HepG2 (cell line): ENCODE data around the gene MRFAP1L1. TPM values are rescaled to one million over a fixed set of nuclear protein-coding genes. Genes with fewer than 3 reads are reported as not detected.

Experiments used
- ARNT2 ChIP-seq: sonication (generic); formaldehyde crosslinking; IDR thresholded peaks from 2 replicates; pipeline ENCODE4 v1.8.0; 2022; ENCODE audit warnings: mild to moderate bottlenecking, low read depth, missing genetic modification reagents, moderate library complexity
- EEA1 ChIP-seq: sonication (generic); formaldehyde crosslinking; IDR thresholded peaks from 2 replicates; pipeline ENCODE4 v1.5.1; 2020; ENCODE audit warnings: mild to moderate bottlenecking, missing genetic modification reagents, borderline replicate concordance
- ELF1 ChIP-seq: sonication (generic); formaldehyde crosslinking; IDR thresholded peaks from 2 replicates; pipeline ENCODE4 v1.4.0; 2020; ENCODE audit warnings: missing genetic modification reagents
- FOXP4 ChIP-seq: sonication (generic); formaldehyde crosslinking; IDR thresholded peaks from 2 replicates; pipeline ENCODE4 v1.4.0; 2020; ENCODE audit warnings: missing genetic modification reagents
- GABPB1 ChIP-seq: IDR thresholded peaks from 2 replicates; pipeline ENCODE4 v1.6.1; 2016; ENCODE audit warnings: mild to moderate bottlenecking, missing genetic modification reagents, moderate library complexity, missing compliant biosample characterization
- HDAC2 ChIP-seq: sonication (generic); formaldehyde crosslinking; IDR thresholded peaks from 2 replicates; pipeline ENCODE4 v1.4.0; 2020; ENCODE audit warnings: missing genetic modification reagents
- HNRNPLL ChIP-seq: fragments of 200-400 bp; formaldehyde crosslinking; IDR thresholded peaks from 2 replicates; pipeline ENCODE4 v1.6.1; 2017; ENCODE audit warnings: mild to moderate bottlenecking, low read depth, low read length; ENCODE audit not compliant: poor library complexity, severe bottlenecking
- KMT2B ChIP-seq: IDR thresholded peaks from 2 replicates; pipeline ENCODE4 v1.6.1; 2016; ENCODE audit warnings: missing genetic modification reagents, missing compliant biosample characterization
- NFAT5 ChIP-seq: sonication (generic); formaldehyde crosslinking; IDR thresholded peaks from 2 replicates; pipeline ENCODE4 v1.4.0; 2020; ENCODE audit warnings: missing genetic modification reagents
- NONO ChIP-seq, 2 experiments: fragments of 450-650 bp in 1 of 2; sonication (generic) in 1 of 2; formaldehyde crosslinking in 1 of 2; IDR thresholded peaks in 1 of 2; conservative IDR thresholded peaks in 1 of 2; 2 replicates each; pipeline versions ENCODE4 v1.6.1 to v1.8.0; 2017 to 2022; ENCODE audit warnings: mild to moderate bottlenecking in 1 of 2, missing genetic modification reagents in 1 of 2, moderate library complexity in 1 of 2
- SMAD3 ChIP-seq: sonication (generic); formaldehyde crosslinking; IDR thresholded peaks from 2 replicates; pipeline ENCODE4 v1.4.0; 2020; ENCODE audit warnings: missing genetic modification reagents
- SMC3 ChIP-seq: IDR thresholded peaks from 2 replicates; pipeline ENCODE4 v1.6.1; 2011; ENCODE audit warnings: low read length, improper control_type of control experiment
- ZGPAT ChIP-seq: IDR thresholded peaks from 2 replicates; pipeline ENCODE4 v1.6.1; 2016; ENCODE audit warnings: mild to moderate bottlenecking
- ZHX1 ChIP-seq: sonication (generic); formaldehyde crosslinking; IDR thresholded peaks from 2 replicates; pipeline ENCODE4 v1.8.1; 2022; ENCODE audit warnings: low read depth, mild to moderate bottlenecking, missing genetic modification reagents
- ZNF607 ChIP-seq: sonication (generic); formaldehyde crosslinking; IDR thresholded peaks from 2 replicates; pipeline ENCODE4 v1.5.1; 2020; ENCODE audit warnings: missing genetic modification reagents, mild to moderate bottlenecking, borderline replicate concordance
- ZNF773 ChIP-seq: sonication (generic); formaldehyde crosslinking; IDR thresholded peaks from 2 replicates; pipeline ENCODE4 v1.4.0; 2020; ENCODE audit warnings: missing genetic modification reagents, borderline replicate concordance
- polyA plus RNA-seq, 8 experiments: library from polyadenylated mRNA; depleted of rRNA in 3 of 8; stranded (reverse) in 7 of 8; unstranded in 1 of 8; fragments of >200 nt; fragmentation: Illumina TruSeq in 4 of 8; extraction: Trizol in 4 of 8; gene quantifications; 2 replicates each; pipeline versions ENCODE4 v1.2.1 to v1.2.3, GENCODE V29; 2011 to 2016; ENCODE audit warnings: low read depth in 4 of 8, missing spikeins in 1 of 8, mixed read lengths in 1 of 8; ENCODE audit not compliant: insufficient read depth in 1 of 8
- total RNA-seq, 5 experiments: library from RNA; depleted of rRNA; stranded (reverse); fragments of >200 nt; fragmentation: Illumina TruSeq; extraction: Trizol; gene quantifications; 2 replicates each; pipeline ENCODE4 v1.2.3, GENCODE V29; 2016; ENCODE audit warnings: low read depth in 1 of 5

Gene MRFAP1L1
- total and polyA plus RNA-seq, 2 of the 13 experiments (the other 11 are each of a cell fraction or from before 2014, with no cell fraction given): 44.8 to 76.6 TPM

- TF ChIP-seq SMC3 (0 out of 2 replicates have a peak, but pooled peaks have one; percentile 10), ZNF607 (CRISPR knock-in tag) (peak; percentile 6; the same call in 1 of the 2 replicates), KMT2B (peak; percentile 97), ARNT2 (CRISPR knock-in tag) (peak; percentile 72; the same call in 1 of the 2 replicates), GABPB1 (CRISPR knock-in tag) (peak; percentile 78), HDAC2 (CRISPR knock-in tag) (peak; percentile 28; the same call in 1 of the 2 replicates), FOXP4 (CRISPR knock-in tag) (peak; percentile 32; the same call in 1 of the 2 replicates), ELF1 (peak; percentile 46; the same call in 1 of the 2 replicates), NONO (IDR thresholded peaks at IDR 0.05) (no peak), NONO (CRISPR knock-in tag; conservative IDR thresholded peaks at IDR 0.05) (peak; percentile 40), NFAT5 (CRISPR knock-in tag) (0 out of 2 replicates have a peak, but pooled peaks have one; percentile 47), ZGPAT (CRISPR knock-in tag) (peak; percentile 71; the same call in 1 of the 2 replicates), HNRNPLL (peak; percentile 62), ZHX1 (0 out of 2 replicates have a peak, but pooled peaks have one; percentile 32), ZNF773 (CRISPR knock-in tag) (no peak), SMAD3 (CRISPR knock-in tag) (peak; percentile 43), EEA1 (CRISPR knock-in tag) (no peak)
These were observed at the start of gene MRFAP1L1 (continued) for GRCh38 chr4:6709230-6710114.
